Heart left ventricle (tissue), 16 donors: Measurements from ENCODE around the gene OR11H6. TPM values are rescaled to one million over a fixed set of nuclear protein-coding genes. Genes with fewer than 3 reads are reported as not detected.

ENCODE experiments used
- ATAC-seq, 4 donors: fragments of 200-7000 bp; cut with Tn5 transposase; one replicate each; pipeline ENCODE4 v1.9.1; 2020 to 2022; ENCODE audit warnings: moderate library complexity in 4 of 4, mild to moderate bottlenecking in 3 of 4, moderate number of reproducible peaks in 1 of 4
- DNase-seq, 5 donors: peaks; one replicate each; pipeline ENCODE4 v3.0.0-alpha.2; 2020
- H3K27ac ChIP-seq, 12 donors: fragments of 200-600 bp; sonication (generic) in 4 of 12; one replicate each; pipeline versions ENCODE4 v1.5.0 to v1.8.0; 2016 to 2022; ENCODE audit warnings: mild to moderate bottlenecking in 2 of 12
- H3K27me3 ChIP-seq, 9 donors: fragments of 200-600 bp; sonication (generic) in 2 of 9; one replicate each; pipeline versions ENCODE4 v1.5.1 to v1.8.0; 2016 to 2022; ENCODE audit warnings: mild to moderate bottlenecking in 3 of 9
- H3K36me3 ChIP-seq, 9 donors: fragments of 200-600 bp; sonication (generic) in 2 of 9; one replicate each; pipeline versions ENCODE4 v1.5.0 to v1.8.0; 2018 to 2022; ENCODE audit warnings: mild to moderate bottlenecking in 2 of 9
- H3K4me1 ChIP-seq, 12 donors: fragments of 200-600 bp; sonication (generic) in 4 of 12; one replicate each; pipeline versions ENCODE4 v1.5.0 to v1.8.0; 2016 to 2022; ENCODE audit warnings: mild to moderate bottlenecking in 3 of 12
- H3K4me3 ChIP-seq, 12 donors: fragments of 200-600 bp; sonication (generic) in 4 of 12; one replicate each; pipeline versions ENCODE4 v1.5.0 to v1.8.0; 2017 to 2022; ENCODE audit warnings: mild to moderate bottlenecking in 9 of 12, moderate library complexity in 4 of 12
- H3K9me3 ChIP-seq, 12 donors: fragments of 200-600 bp; sonication (generic) in 4 of 12; one replicate each; pipeline versions ENCODE4 v1.5.0 to v1.8.0; 2016 to 2022; ENCODE audit warnings: mild to moderate bottlenecking in 1 of 12
- CTCF ChIP-seq, 12 donors: fragments of 200-600 bp; sonication (generic) in 4 of 12; IDR thresholded peaks; one replicate each; pipeline versions ENCODE4 v1.5.0 to v1.8.0; 2018 to 2022; ENCODE audit warnings: antibody characterized with exemption in 12 of 12, mild to moderate bottlenecking in 5 of 12
- POLR2A ChIP-seq, 2 donors: fragments of 450-650 bp; IDR thresholded peaks; one replicate each; pipeline ENCODE4 v1.6.1; 2017; ENCODE audit warnings: antibody characterized with exemption in 2 of 2, mild to moderate bottlenecking in 2 of 2, moderate library complexity in 2 of 2
- WGBS, 4 donors: extraction: QIAGEN DNeasy Blood & Tissue Kit in 2 of 4; methylation state at CpG; one replicate each; pipeline versions ENCODE4 v1.1.5 to v1.1.7; 2013 to 2018; 5-methylcytosine and 5-hydroxymethylcytosine counted together
- intact Hi-C, 10 donors: fragments of 100-400 bp; cut with DNase I; formaldehyde crosslinking; loops; one replicate each; pipeline versions ENCODE4 v1.11.1 to v1.14.2; 2022
- polyA plus RNA-seq, 2 donors: library from polyadenylated mRNA; stranded (reverse); fragments of 200-250 nt; gene quantifications; one replicate each; pipeline ENCODE4 v1.2.3, GENCODE V29; 2013
- total RNA-seq, 9 donors: library from RNA; depleted of rRNA in 2 of 9; stranded (reverse); fragments of >200 nt in 2 of 9; fragmentation: NEBNext Ultra II Directional in 3 of 9; extraction: Animal tissue kit (Norgen Biotek cat#: 25700) in 3 of 9; gene quantifications; one replicate each; pipeline versions ENCODE4 v1.1.0 to v1.2.4, GENCODE V29; 2016 to 2023
- donor health status: ischemic (EF 13 %, LVEDD 7.1; RV severe dilation, severe dysfunction).
- donor health status: healthy with polysubstance abuse.
- donor health status: DM: no; HTN: yes; CAD: no.
- donor health status: DM: no; HTN: no; CAD: no.
- donor health status: ischemic (EF 25% LVEDD 6.9; RV normal size, moderate dysfunction).
- donor health status: ischemic (EF 25% LVEDD 5.7; RV mildly dilated, moderate dysfunction).
- donor health status: healthy.
- donor health status: DM: yes; HTN: yes; CAD: no.
- donor health status: ischemic (EF 35%, LVEDD 5.7; RV mildly dilated, moderate dysfunction).
- donor health status: nonischemic (EF 11% LVEDD 7.7; RV severe dilation, severe dysfunction).
- donor health status: DM: yes; HTN: yes; CAD: no.
- donor health status: PGD.
- donor health status: ischemic (EF 29% LVEDD 5.4; RV normal size, mild dysfunction).
- donor health status: nonischemic (EF 23%, LVEDD 6.1; RV moderate dilation, normal function).

The OR11H6 gene
- total and polyA plus RNA-seq, 11 donors, result not detected

GRCh38 chr14:20274062-20274461 is 50.6 kb downstream of the OR11H6 start:
- H3K27me3 ChIP-seq, result no peaks in the 10 kb centered on the region
- intact Hi-C loops, result no loop called here
- no peak overlapping the region for H3K27ac ChIP-seq
- H3K4me1 ChIP-seq, result no peaks in the 10 kb centered on the region
- no peak for DNase-seq
- H3K36me3 ChIP-seq, result peaks cover 0 to 3% (median 0%) of the 10 kb centered on the region in 9 donors
- 96 to 100% (median 99%) methylated on average over 2 of the region's 2 CpGs for WGBS, 4 donors
- TF ChIP-seq POLR2A (IDR thresholded peaks at IDR 0.05) (no peak), CTCF (IDR thresholded peaks at IDR 0.05) (no peak)
- H3K9me3 ChIP-seq, result peaks cover 0 to 35% (median 4%) of the 10 kb centered on the region in 12 donors
- no peak for ATAC-seq
- no peak overlapping the region for H3K4me3 ChIP-seq

Other genes with a start within 250 kb of the OR11H6 start
- gene OR4K15, start 248.1 kb upstream of the OR11H6 start, total RNA-seq, result not detected
- gene OR4K15, start 248.1 kb upstream of the OR11H6 start, polyA plus RNA-seq, result not detected
- not detected for gene OR4Q2, start 221.5 kb upstream of the OR11H6 start, total RNA-seq
- gene OR4Q2, start 221.5 kb upstream of the OR11H6 start, polyA plus RNA-seq, result not detected
- not detected for gene OR4K14, start 204.4 kb upstream of the OR11H6 start, total RNA-seq
- gene OR4K14, start 204.4 kb upstream of the OR11H6 start, polyA plus RNA-seq, result not detected
- not detected for gene OR4K13, start 187.7 kb upstream of the OR11H6 start, total RNA-seq
- gene OR4K13, start 187.7 kb upstream of the OR11H6 start, polyA plus RNA-seq, result not detected
- gene OR4L1, start 163.7 kb upstream of the OR11H6 start, total RNA-seq, result not detected
- gene OR4L1, start 163.7 kb upstream of the OR11H6 start, polyA plus RNA-seq, result not detected
- not detected for gene OR4K17, start 113.0 kb upstream of the OR11H6 start, total RNA-seq
- gene OR4K17, start 113.0 kb upstream of the OR11H6 start, polyA plus RNA-seq, result not detected
- gene OR4N5, start 84.9 kb upstream of the OR11H6 start, total RNA-seq, result not detected
- not detected for gene OR4N5, start 84.9 kb upstream of the OR11H6 start, polyA plus RNA-seq
- gene OR11G2, start 32.8 kb upstream of the OR11H6 start, total RNA-seq, result not detected
- not detected for gene OR11G2, start 32.8 kb upstream of the OR11H6 start, polyA plus RNA-seq
- not detected for gene OR11H7, start 5.3 kb downstream of the OR11H6 start, total RNA-seq
- not detected for gene OR11H7, start 5.3 kb downstream of the OR11H6 start, polyA plus RNA-seq
- not detected for gene OR11H4, start 15.6 kb downstream of the OR11H6 start, total RNA-seq
- gene OR11H4, start 15.6 kb downstream of the OR11H6 start, polyA plus RNA-seq, result not detected
- 10 to 100 TPM in 4 of 9 donors, 1 to 10 TPM in 5; 6.1 to 17.0 (median 9.3) TPM for gene TTC5, start 82.2 kb downstream of the OR11H6 start, total RNA-seq
- 1 to 10 TPM; 3.2 to 7.4 TPM for gene TTC5, start 82.2 kb downstream of the OR11H6 start, polyA plus RNA-seq
- gene CCNB1IP1, start 109.6 kb downstream of the OR11H6 start, total RNA-seq, result 10 to 100 TPM; 24.5 to 85.6 (median 53.0) TPM
- 10 to 100 TPM; 84.9 to 99.1 TPM for gene CCNB1IP1, start 109.6 kb downstream of the OR11H6 start, polyA plus RNA-seq
- 10 to 100 TPM in 7 of 9 donors, 1 to 10 TPM in 2; 6.8 to 20.0 (median 16.2) TPM for gene PARP2, start 119.9 kb downstream of the OR11H6 start, total RNA-seq
- 10 to 100 TPM; 10.1 to 21.1 TPM for gene PARP2, start 119.9 kb downstream of the OR11H6 start, polyA plus RNA-seq
- 10 to 100 TPM in 4 of 9 donors, 1 to 10 TPM in 5; 4.1 to 31.3 (median 9.8) TPM for gene TEP1, start 189.8 kb downstream of the OR11H6 start, total RNA-seq
- 1 to 10 TPM; 7.4 to 9.0 TPM for gene TEP1, start 189.8 kb downstream of the OR11H6 start, polyA plus RNA-seq
- under 1 TPM; 0.07 to 1.00 (median 0.58) TPM for gene KLHL33, start 212.5 kb downstream of the OR11H6 start, total RNA-seq
- gene KLHL33, start 212.5 kb downstream of the OR11H6 start, polyA plus RNA-seq, result under 1 TPM; 0.25 to 0.61 TPM
- 10 to 100 TPM; 16.1 to 40.9 (median 18.5) TPM for gene OSGEP, start 231.1 kb downstream of the OR11H6 start, total RNA-seq
- 10 to 100 TPM; 21.6 to 30.0 TPM for gene OSGEP, start 231.1 kb downstream of the OR11H6 start, polyA plus RNA-seq
- gene APEX1, start 231.5 kb downstream of the OR11H6 start, total RNA-seq, result 10 to 100 TPM; 60.4 to 92.6 (median 76.4) TPM
- 100 to 1,000 TPM in 1 of 2 donors, 10 to 100 TPM in 1; 47.9 to 109 TPM for gene APEX1, start 231.5 kb downstream of the OR11H6 start, polyA plus RNA-seq
- 10 to 100 TPM; 12.3 to 25.3 (median 18.0) TPM for gene PIP4P1, start 237.7 kb downstream of the OR11H6 start, total RNA-seq
- 10 to 100 TPM; 13.9 to 39.8 TPM for gene PIP4P1, start 237.7 kb downstream of the OR11H6 start, polyA plus RNA-seq
- 10 to 100 TPM in 6 of 9 donors, 1 to 10 TPM in 3; 4.2 to 38.5 (median 10.5) TPM for gene PNP, start 245.7 kb downstream of the OR11H6 start, total RNA-seq
- 10 to 100 TPM in 1 of 2 donors, 1 to 10 TPM in 1; 5.9 to 29.8 TPM for gene PNP, start 245.7 kb downstream of the OR11H6 start, polyA plus RNA-seq